ENCODE data around the gene EGR4. TPM values are rescaled to one million over a fixed set of nuclear protein-coding genes. Genes with fewer than 3 reads are reported as not detected.
A peak's percentile ranks its signal among the peaks of the same experiment; 100 is the strongest.
"Not testable (repeated sequence)": the region's sequence is repeated elsewhere in the genome, so short reads cannot be mapped to it uniquely, and the experiment has no call there.

Gene EGR4
- total RNA-seq, 1 donor from 2014 or later, result 1.4 TPM

GRCh38 chr2:73263540-73264331 lies 29.6 kb downstream of the EGR4 start:
- DNase-seq (ENCODE audit: low spot score), result no peak

- DNase-seq (ENCODE audit: low spot score), result not testable (repeated sequence)
Observed at GRCh38 chr2:73262691-73263429, 30.5 kb downstream of the EGR4 start.

- DNase-seq (ENCODE audit: low spot score), result no peak
Observed at GRCh38 chr2:73262108-73262651, 31.2 kb downstream of the EGR4 start.

- peak; percentile 25 for DNase-seq (ENCODE audit: low spot score)
Observed at GRCh38 chr2:73260338-73260984, 32.9 kb downstream of the EGR4 start.

- DNase-seq (ENCODE audit: low spot score), result no peak
Observed at GRCh38 chr2:73259704-73260337, 33.5 kb downstream of the EGR4 start.

- DNase-seq (ENCODE audit: low spot score), result no peak
Observed at GRCh38 chr2:73259276-73259675, 34.1 kb downstream of the EGR4 start.

- DNase-seq (ENCODE audit: low spot score), result no peak
Observed at GRCh38 chr2:73258913-73259215, 34.5 kb downstream of the EGR4 start.

GRCh38 chr2:73258186-73258912 lies 35.0 kb downstream of the EGR4 start:
- no peak for DNase-seq (ENCODE audit: low spot score)

- DNase-seq (ENCODE audit: low spot score), result no peak
Observed at GRCh38 chr2:73257425-73258125, 35.8 kb downstream of the EGR4 start.

- DNase-seq (ENCODE audit: low spot score), result no peak
Observed at GRCh38 chr2:73257021-73257420, 36.3 kb downstream of the EGR4 start.

GRCh38 chr2:73256618-73256922 lies 36.8 kb downstream of the EGR4 start:
- DNase-seq (ENCODE audit: low spot score), result no peak

- no peak for DNase-seq (ENCODE audit: low spot score)
Observed at GRCh38 chr2:73255907-73256617, 37.3 kb downstream of the EGR4 start.

- no peak for DNase-seq (ENCODE audit: low spot score)
Observed at GRCh38 chr2:73255007-73255644, 38.2 kb downstream of the EGR4 start.

GRCh38 chr2:73254343-73255006 lies 38.9 kb downstream of the EGR4 start:
- peak; percentile 16 for DNase-seq (ENCODE audit: low spot score)

GRCh38 chr2:73253901-73254300 lies 39.4 kb downstream of the EGR4 start:
- DNase-seq (ENCODE audit: low spot score), result no peak

GRCh38 chr2:73253400-73253799 lies 39.9 kb downstream of the EGR4 start:
- DNase-seq (ENCODE audit: low spot score), result no peak

GRCh38 chr2:73252238-73253027 lies 40.9 kb downstream of the EGR4 start:
- no peak for DNase-seq (ENCODE audit: low spot score)
